GM12878 (cell line): Measurements from ENCODE around the gene PARP2. TPM values are rescaled to one million over a fixed set of nuclear protein-coding genes. Genes with fewer than 3 reads are reported as not detected.
A peak's percentile ranks its signal among the peaks of the same experiment; 100 is the strongest.

Experiments used
- ATF2 ChIP-seq: IDR thresholded peaks from 2 replicates; pipeline ENCODE4 v1.6.1; 2012; ENCODE audit warnings: low read length, inconsistent platforms
- ATF7 ChIP-seq: fragments of 450-650 bp; IDR thresholded peaks from 2 replicates; pipeline ENCODE4 v1.6.1; 2016; ENCODE audit warnings: low read depth, mild to moderate bottlenecking
- BCLAF1 ChIP-seq: fragments of 450-650 bp; IDR thresholded peaks from 2 replicates; pipeline ENCODE4 v1.6.1; 2017; ENCODE audit warnings: antibody characterized with exemption, mild to moderate bottlenecking, moderate library complexity
- BRCA1 ChIP-seq: IDR thresholded peaks from 2 replicates; pipeline ENCODE4 v1.6.1; 2011; ENCODE audit warnings: low read depth, low read length, improper control_type of control experiment
- CREM ChIP-seq: IDR thresholded peaks from 2 replicates; pipeline ENCODE4 v1.6.1; 2014; ENCODE audit warnings: antibody characterized with exemption, low read depth
- EED ChIP-seq: sonication (generic); IDR thresholded peaks from 2 replicates; pipeline ENCODE4 v1.6.1; 2016; ENCODE audit warnings: antibody characterized with exemption, low read depth
- FOS ChIP-seq: IDR thresholded peaks from 3 replicates; pipeline ENCODE4 v1.6.1; 2011; ENCODE audit warnings: borderline replicate concordance; ENCODE audit not compliant: insufficient read length; ENCODE audit errors: extremely low read depth
- GABPA ChIP-seq: IDR thresholded peaks from 2 replicates; pipeline ENCODE4 v1.6.1; 2014; ENCODE audit warnings: antibody characterized with exemption, low read depth, mild to moderate bottlenecking, inconsistent platforms
- HDAC2 ChIP-seq: fragments of 200-600 bp; sonication (generic); IDR thresholded peaks from 2 replicates; pipeline ENCODE4 v1.6.1; 2017
- HDGF ChIP-seq: fragments of 450-650 bp; IDR thresholded peaks from 2 replicates; pipeline ENCODE4 v1.6.1; 2016; ENCODE audit warnings: antibody characterized with exemption
- IKZF1 ChIP-seq: fragments of 450-650 bp; conservative IDR thresholded peaks from 2 replicates; pipeline ENCODE4 v1.6.1; 2017; ENCODE audit warnings: antibody characterized with exemption, mild to moderate bottlenecking
- JUND ChIP-seq: IDR thresholded peaks from 2 replicates; pipeline ENCODE4 v1.6.1; 2012; ENCODE audit warnings: low read depth, mild to moderate bottlenecking, low read length, improper control_type of control experiment, moderate library complexity
- MAX ChIP-seq: IDR thresholded peaks from 2 replicates; pipeline ENCODE4 v1.6.1; 2012; ENCODE audit warnings: low read depth, low read length, improper control_type of control experiment
- MLLT1 ChIP-seq: fragments of 450-650 bp; IDR thresholded peaks from 2 replicates; pipeline ENCODE4 v1.6.1; 2016; ENCODE audit warnings: mild to moderate bottlenecking
- MTA2 ChIP-seq: fragments of 450-650 bp; IDR thresholded peaks from 2 replicates; pipeline ENCODE4 v1.6.1; 2016; ENCODE audit warnings: low read depth, mild to moderate bottlenecking, moderate library complexity
- MTA3 ChIP-seq: IDR thresholded peaks from 2 replicates; pipeline ENCODE4 v1.6.1; 2012; ENCODE audit warnings: low read length, inconsistent platforms, borderline replicate concordance
- NBN ChIP-seq: fragments of 450-650 bp; IDR thresholded peaks from 2 replicates; pipeline ENCODE4 v1.6.1; 2016
- NFYA ChIP-seq: IDR thresholded peaks from 2 replicates; pipeline ENCODE4 v1.6.1; 2011; ENCODE audit warnings: low read depth, mild to moderate bottlenecking, low read length, improper control_type of control experiment, borderline replicate concordance
- NFYB ChIP-seq: IDR thresholded peaks from 2 replicates; pipeline ENCODE4 v1.6.1; 2011; ENCODE audit warnings: low read depth, mild to moderate bottlenecking, low read length, improper control_type of control experiment, moderate library complexity; ENCODE audit not compliant: insufficient read depth
- NR2C2 ChIP-seq: IDR thresholded peaks from 2 replicates; pipeline ENCODE4 v1.6.1; 2011; ENCODE audit warnings: borderline replicate concordance, low read depth; ENCODE audit not compliant: control insufficient read depth, insufficient read length
- PML ChIP-seq: IDR thresholded peaks from 2 replicates; pipeline ENCODE4 v1.6.1; 2012; ENCODE audit warnings: low read length, inconsistent platforms
- POLR2A ChIP-seq: IDR thresholded peaks from 2 replicates; pipeline ENCODE4 v1.6.1; 2011; ENCODE audit warnings: low read depth, mild to moderate bottlenecking, low read length
- POLR2AphosphoS5 ChIP-seq: IDR thresholded peaks from 2 replicates; pipeline ENCODE4 v1.6.1; 2011; ENCODE audit warnings: mild to moderate bottlenecking, low read length, inconsistent platforms
- SMARCA5 ChIP-seq: fragments of 450-650 bp; IDR thresholded peaks from 2 replicates; pipeline ENCODE4 v1.6.1; 2017; ENCODE audit warnings: mild to moderate bottlenecking
- SP1 ChIP-seq: IDR thresholded peaks from one replicate; pipeline ENCODE4 v1.6.1; 2011; ENCODE audit warnings: low read depth, low read length
- SPI1 ChIP-seq: IDR thresholded peaks from 2 replicates; pipeline ENCODE4 v1.6.1; 2011; ENCODE audit warnings: low read depth, mild to moderate bottlenecking, low read length, moderate library complexity, borderline replicate concordance; ENCODE audit not compliant: insufficient read depth
- STAT3 ChIP-seq: IDR thresholded peaks from 2 replicates; pipeline ENCODE4 v1.6.1; 2011; ENCODE audit warnings: low read depth, low read length, improper control_type of control experiment
- TARDBP ChIP-seq: IDR thresholded peaks from 2 replicates; pipeline ENCODE4 v1.6.1; 2016; ENCODE audit warnings: borderline replicate concordance
- polyA plus RNA-seq, 11 experiments: library from polyadenylated mRNA; depleted of rRNA in 4 of 11; unstranded in 6 of 11; stranded (reverse) in 5 of 11; fragments of >200 nt; fragmentation: Nextera tagmentation in 4 of 11; fragmentation: Illumina TruSeq in 1 of 11; extraction: Ambion mirVana in 4 of 11; extraction: Trizol in 1 of 11; gene quantifications; 1 replicate in 1 of 11; 2 replicates in 10 of 11; pipeline versions ENCODE4 v1.2.1 to v1.2.3, GENCODE V29; 2011 to 2016; ENCODE audit warnings: inconsistent platforms in 2 of 11, missing spikeins in 2 of 11, low read depth in 1 of 11
- total RNA-seq, 4 experiments: library from RNA; depleted of rRNA in 3 of 4; stranded (reverse); fragments of >200 nt in 3 of 4; fragmentation: Illumina TruSeq in 1 of 4; extraction: Trizol in 1 of 4; gene quantifications; 2 replicates each; pipeline versions ENCODE4 v1.2.1 to v1.2.3, GENCODE V29; 2013 to 2021

The PARP2 gene
- total and polyA plus RNA-seq, 10 of the 15 experiments (the other 5 are each of a cell fraction or from before 2014, with no cell fraction given) = 26.7 to 75.4 (median 42.3) TPM

GRCh38 chr14:20332788-20333493, 10.5 kb upstream of the PARP2 start, which contains the start of gene CCNB1IP1 (continued):
- TF ChIP-seq POLR2AphosphoS5 (peak; percentile 63), JUND (peak; percentile 60; the same call in 1 of the 2 replicates), HDAC2 (no peak), NFYA (peak; percentile 76), TARDBP (no peak), FOS (peak; percentile 16), EED (peak; percentile 49), NBN (peak; percentile 79), IKZF1 (peak; percentile 80), MTA3 (0 out of 2 replicates have a peak, but pooled peaks have one; percentile 50), ATF7 (peak; percentile 99), CREM (peak; percentile 66; the same call in 1 of the 2 replicates), NFYB (peak; percentile 99), SMARCA5 (0 out of 2 replicates have a peak, but pooled peaks have one; percentile 10), BCLAF1 (no peak), GABPA (peak; percentile 63; the same call in 1 of the 2 replicates), STAT3 (peak; percentile 69; the same call in 1 of the 2 replicates), SP1 (peak; percentile 41), MAX (0 out of 2 replicates have a peak, but pooled peaks have one; percentile 6), PML (peak; percentile 82), POLR2A (peak; percentile 56; the same call in 1 of the 2 replicates), NR2C2 (no peak), ATF2 (peak; percentile 94), HDGF (0 out of 2 replicates have a peak, but pooled peaks have one; percentile 43), MTA2 (peak; percentile 39; the same call in 1 of the 2 replicates), BRCA1 (no peak), MLLT1 (peak; percentile 62; the same call in 1 of the 2 replicates), SPI1 (peak; percentile 41)
